NCI-H2081 treated with DMSO at 0.1 percent for 48 hours (cell line): ENCODE data around the gene CADM2.

Experiments
- DNase-seq: peaks from one replicate; lab custom pipeline; 2025; lab: John Stamatoyannopoulos, UW

The CADM2 gene

DNA sequence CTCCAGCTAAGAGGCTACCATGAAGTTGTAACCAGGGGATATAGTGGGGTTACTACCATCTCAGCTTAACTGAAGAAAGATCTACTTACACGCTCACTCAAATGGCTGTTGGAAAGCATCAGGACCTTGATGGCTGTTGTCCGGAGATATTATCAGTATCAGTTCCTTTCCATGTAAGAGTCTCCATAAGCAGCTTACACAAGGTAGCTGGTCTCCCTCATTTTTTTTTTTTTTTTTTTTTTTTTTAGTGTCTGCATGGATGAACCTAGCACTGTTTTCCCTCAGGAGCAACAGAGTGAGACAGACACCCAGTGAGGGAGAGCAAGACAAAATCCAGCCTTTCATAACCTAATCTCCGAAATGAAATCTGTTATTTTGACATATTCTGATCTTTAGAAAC is 230.9 kb downstream of the CADM2 start:
- no peak for DNase-seq

DNA sequence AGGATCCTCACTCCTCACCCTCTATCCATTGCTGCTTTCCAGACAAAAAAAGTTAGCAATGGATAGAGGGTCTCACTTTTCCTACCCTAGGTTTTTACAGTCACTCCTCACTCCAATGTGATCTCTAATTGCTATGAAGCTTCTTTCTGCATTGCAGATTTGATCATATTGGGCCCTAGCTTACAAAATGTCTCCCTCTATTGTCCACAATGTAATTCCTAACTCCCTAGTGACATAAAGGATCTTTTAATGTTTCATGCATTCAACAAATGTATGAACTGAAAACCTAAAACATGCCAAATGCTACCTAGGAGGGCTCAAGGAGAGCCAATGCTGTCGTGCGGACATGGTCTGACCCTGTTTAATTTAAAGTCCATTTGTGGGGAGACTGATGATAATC is 234.8 kb downstream of the CADM2 start:
- DNase-seq = no peak

DNA sequence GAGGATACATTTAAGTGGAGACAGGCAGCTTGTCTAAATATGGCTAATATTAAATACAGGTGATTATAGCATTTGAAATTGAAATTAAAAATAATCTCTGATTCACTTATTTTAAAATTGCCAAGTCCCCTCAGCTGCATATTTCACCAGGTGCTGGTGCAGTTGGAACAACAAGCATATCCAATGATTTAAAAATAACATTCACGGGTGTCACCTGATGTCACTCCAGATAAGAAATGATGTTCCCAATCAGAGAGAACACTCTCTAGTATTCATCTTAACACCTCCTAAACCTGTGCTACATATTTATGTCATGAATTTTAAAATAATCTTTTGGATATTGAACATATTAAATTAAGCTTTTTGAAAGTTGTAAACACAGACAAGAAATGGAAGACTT is 249.9 kb downstream of the CADM2 start:
- no peak for DNase-seq

DNA sequence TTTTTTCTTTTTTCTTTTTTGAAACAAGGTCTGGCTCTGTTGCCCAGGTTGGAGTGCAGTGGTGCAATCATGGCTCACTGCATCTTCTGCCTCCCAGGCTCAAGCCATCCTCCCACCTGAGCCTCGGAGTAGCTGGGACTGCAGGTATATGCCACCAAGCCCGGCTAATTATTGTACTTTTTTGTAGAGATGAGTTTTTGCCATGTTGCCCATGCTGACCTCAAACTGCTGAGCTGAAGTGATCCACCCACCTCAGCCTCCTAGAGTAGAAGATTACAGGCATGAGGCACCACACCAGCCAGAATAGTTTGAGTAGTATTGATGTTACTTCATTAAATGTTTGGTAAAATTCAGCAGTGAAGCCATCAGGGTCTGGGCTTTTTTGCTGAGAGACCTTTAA is 251.8 kb downstream of the CADM2 start:
- DNase-seq = no peak

DNA sequence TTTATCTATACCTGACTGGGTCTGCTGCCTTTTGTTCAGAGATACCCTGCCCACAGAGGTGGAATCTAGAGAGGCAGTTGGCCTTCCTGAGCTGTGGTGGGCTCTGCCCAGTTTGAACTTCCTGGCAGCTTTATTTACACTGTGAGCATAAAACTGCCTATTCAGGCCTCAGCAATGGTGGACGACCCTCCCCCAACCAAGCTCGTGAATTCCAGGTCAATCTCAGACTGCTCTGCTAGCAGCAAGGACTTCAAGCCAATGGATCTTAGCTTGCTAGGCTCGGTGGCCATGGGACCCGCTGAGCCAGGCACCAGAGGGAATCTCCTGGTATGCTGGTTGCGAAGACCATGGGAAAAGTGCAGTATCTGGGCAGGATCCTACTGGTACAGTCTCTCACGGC is 270.2 kb downstream of the CADM2 start:
- no peak for DNase-seq

DNA sequence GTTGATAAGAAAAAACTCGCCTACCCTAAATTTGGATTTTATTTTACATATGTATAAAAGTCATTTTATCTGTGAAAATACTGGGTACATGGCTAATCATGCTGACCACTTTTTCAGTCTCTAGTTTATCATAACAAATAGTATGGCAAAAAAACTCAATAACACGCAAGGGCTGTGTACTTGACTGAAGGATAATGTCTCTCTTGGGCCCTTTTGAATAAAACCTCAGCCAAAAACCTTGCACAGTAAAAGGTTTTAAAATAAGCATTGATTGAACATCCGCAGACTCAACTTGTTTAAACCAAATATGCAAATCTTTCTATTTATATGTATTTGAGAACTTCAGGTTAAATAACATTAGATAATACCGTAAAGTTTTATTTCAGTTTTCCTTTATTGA is 285.3 kb downstream of the CADM2 start:
- DNase-seq = no peak

DNA sequence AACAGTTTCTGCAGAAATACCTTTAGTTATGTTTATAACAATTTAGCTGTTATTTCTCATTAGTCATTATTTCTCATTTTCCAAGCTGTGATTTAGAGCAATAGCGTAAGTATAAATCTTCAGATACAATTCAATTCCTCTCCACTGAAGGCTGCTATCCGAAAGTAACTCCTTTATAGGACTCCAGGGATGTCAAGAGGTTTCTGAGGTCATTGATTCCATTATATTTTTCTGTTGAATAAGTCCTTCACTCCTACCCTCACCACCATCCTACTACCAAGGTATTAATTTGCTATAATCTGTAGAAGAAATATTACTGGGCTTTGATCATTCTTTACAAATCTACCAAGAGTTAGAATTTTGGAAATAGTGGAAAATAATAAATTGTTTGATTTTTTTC is 285.7 kb downstream of the CADM2 start:
- DNase-seq = no peak

DNA sequence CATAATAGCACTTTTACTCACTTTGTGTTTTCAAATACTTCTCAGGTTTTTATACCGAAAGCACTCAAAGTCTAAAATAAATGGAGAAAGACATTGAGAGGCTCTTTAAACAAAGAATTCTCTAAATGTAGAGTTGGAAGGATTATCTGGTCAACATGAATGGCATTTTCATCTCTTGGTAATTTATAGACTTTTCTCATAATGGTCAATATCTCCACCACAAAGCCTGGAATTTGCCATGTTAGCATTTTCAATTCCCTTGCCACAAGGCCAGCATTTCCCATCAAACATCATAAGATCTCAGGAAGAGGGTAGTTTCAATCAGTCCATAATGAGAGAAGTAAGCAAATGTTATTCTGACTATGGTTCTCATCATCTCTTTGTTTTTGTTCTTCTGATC is 293.0 kb downstream of the CADM2 start:
- no peak for DNase-seq

DNA sequence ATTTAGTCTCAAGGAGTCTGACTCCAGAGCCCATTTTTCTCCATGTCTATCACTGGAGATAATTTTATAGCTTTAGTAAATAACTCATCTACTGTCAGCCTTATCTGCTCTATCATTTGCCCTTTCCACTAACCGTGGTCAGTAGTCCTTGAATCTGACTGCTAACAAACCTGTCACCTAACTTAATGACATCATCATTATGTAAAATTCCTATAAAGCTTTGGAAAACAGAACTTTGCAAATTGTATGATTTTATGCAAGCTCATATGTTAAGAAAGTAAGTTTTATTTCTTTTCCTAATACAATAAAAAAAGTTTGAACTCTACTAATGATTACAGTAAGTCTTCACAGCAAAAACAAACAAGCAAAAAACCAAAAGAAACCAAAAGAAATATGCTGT is 293.9 kb downstream of the CADM2 start:
- DNase-seq = no peak

DNA sequence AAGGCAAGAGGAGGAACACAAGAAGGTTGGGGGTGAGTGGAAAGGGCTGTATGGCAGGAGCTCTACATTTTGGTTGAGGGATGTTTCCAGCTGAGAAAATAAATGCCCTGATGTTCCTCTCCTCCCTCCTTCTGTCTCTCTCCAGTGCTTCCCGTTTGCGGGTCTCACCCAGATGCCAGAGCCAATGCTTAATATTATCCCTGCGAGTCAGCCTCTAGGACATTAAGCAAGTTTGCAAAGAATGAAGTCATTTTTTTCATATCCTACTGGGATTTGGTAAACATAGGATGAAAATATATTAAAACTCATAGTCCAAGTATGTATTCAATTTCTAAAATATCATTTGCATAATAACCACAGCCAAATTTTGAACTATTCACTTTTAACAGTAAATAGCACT is 295.9 kb downstream of the CADM2 start:
- DNase-seq = no peak

DNA sequence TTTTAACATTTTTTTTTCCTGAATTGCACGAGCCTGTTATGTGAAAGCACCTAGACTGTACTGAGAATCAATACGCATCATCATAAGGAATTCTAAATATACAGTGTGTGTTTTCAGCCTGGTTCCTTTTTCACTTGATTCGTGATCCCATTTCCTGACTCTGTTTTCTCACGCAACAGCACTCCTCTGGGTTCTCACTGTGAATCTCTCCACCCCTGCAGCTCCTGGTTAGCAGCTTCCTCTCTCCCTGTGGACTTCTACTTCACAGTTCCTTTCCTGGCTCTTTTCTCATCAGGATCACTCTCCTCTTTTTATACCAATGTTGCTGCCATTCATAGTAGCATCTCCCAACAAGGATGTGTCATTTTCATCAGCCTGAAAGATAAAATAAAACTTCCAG is 297.2 kb downstream of the CADM2 start:
- no peak for DNase-seq

DNA sequence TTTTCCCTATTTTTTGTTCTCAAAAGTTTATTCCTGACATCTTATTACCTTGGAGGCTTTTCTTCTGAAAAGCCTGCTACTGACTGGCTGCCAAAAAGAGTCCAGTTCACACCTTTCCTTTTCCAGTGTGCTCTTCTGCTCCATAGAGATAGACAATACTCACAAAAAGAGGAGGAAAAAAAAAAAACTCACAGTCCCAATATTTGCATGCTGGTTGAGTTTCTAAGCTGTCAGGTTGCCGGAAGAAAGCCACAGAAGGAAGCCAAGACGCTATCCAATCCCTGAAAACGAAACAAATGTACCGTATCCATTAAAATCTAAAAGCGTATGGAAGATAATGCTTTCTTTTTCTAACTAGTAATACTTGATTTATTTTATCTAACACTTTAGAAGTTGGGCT is 299.5 kb downstream of the CADM2 start:
- no peak for DNase-seq

DNA sequence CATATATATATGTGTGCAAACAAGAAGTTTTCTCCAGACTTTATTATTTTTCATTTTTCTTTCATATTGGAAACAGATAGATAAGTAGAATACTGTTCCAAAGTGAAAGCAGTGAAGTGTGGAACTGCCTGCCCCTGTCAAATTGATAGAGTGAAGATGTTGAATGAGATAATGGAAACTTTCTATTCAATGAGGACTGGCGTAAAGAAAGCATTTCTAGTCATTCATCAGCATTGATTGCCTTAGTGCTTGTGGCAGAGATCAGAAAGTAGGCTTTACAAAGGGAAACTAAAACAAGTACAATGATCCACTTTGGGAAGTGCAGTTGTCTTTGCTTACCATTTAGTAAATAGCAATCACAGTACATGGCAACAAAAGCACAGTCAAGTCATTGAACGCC is 300.0 kb downstream of the CADM2 start:
- no peak for DNase-seq

DNA sequence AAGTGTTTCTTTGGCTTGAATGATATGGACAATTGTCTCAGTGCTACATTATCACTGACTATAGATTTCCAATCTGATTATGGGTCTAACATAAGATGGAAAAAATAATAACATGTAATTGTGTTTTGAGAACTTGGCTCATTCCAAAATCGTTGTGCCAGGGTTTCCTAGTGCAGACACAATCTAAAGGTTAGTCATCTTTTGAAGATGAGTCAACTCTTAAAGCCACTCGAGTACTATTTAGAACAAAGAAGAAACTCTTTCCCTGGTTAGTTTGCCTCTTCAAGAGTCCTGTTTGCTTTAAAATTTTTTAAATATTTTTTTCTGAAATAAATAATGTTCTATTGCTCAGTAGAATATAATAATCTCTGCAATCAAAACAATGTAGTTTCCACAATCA is 301.0 kb downstream of the CADM2 start:
- no peak for DNase-seq

DNA sequence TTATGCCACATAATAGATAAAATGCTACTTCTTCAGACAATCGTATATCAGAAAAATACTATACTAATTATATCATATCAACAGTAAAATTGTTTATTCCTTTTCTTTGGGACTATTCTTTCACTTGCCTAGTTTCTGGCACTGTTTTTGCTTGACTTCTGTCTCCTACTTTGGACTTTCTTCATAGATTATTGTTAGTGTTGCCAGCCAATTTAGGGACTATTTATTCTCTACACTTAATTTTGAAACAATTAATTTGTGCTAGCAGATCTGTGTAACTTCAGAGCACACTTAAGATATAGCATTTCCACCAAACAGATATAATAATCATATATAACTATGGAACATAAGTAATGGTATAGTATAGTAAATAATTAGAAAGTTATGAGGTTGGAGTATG is 305.6 kb downstream of the CADM2 start:
- DNase-seq = no peak

DNA sequence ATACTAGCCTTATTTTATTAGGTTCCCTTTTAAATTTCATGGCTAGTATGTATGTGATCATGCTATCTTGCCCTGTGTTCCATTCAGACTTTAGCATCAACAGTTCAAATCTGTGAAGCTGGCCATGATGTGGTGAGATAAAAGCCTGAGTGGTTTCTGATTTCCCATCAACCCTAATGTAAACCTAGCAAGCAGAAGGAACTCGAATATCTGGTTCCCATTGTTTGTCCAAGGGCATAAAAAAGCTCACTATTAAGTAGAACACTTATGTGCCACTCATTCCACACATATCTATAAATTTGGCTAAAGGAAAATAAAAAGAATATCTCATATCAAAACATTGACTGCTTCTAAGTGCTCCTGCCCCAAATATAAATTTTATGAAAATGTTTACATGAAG is 311.7 kb downstream of the CADM2 start:
- DNase-seq = no peak

DNA sequence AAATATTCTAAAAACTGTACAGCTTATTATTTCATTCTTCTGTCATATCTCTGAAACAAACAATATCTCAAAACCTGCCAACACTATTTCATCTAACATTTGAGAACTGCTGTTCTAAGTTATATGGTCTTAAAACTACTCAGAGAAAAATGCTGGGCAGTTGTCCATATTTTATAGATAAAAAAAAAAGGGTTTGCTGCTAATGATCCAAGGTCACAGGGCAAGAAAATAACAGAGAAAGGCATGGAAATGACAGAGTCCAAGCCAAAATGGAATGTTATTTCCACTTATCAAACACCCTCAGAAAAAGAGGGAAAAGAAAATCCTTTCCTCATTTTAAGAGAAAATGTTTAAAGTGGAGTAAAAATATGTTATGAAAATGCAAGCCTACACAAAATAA is 313.1 kb downstream of the CADM2 start:
- no peak for DNase-seq

DNA sequence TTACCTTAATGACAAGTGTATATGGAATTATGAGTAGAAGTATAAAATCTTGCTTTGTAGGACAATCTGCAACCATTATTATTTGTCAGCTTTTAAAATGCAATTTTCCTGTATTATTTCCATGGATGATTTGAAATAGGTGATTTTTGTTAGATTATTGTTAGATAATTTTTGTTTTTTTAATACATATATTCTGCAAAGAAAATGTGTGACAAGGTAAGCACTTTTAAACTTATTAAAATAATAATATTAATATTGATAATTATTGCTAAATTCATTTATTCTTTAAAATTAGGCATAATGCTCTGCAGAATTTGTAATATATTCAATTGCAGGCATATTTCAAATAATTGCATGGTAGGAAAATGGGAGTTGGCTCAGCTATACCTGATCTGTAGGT is 329.5 kb downstream of the CADM2 start:
- DNase-seq = no peak

DNA sequence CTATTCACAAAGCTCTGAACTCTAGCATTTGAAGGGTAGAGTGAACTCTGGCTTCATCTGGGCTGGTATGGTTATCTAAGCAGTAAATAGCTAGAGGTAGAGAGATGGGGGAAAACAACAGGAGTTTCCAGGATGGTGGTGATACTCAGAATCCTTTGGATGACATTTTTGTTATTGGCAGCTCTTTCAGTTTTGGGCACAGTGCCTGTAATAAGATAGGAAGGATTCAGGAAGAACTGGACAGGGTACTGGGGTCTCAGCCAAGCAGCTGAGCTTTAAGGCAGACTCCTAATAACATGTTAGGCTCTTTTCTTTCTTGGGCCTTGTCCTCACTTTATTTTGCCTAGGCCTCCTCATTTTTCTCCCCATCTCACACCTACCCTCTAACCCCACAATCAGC is 338.5 kb downstream of the CADM2 start:
- no peak for DNase-seq

DNA sequence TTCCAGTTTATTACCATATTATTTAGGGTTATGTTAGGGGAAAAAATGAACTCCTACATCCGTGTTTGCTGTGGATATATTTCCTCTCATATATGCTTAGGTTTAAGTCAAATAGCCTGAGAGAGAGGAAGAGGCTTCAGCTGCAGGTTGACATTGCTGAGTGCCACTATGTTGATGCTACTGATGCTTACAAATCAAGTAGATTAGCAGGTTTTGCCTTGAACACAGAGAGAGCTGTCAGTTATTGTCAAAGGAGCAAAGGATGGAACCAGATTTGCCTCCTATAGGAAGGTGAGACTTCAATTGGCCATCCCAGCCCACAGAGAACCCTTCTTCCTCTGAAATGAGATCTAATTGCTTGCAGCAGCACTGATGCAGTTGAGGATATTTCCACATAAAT is 339.2 kb downstream of the CADM2 start:
- DNase-seq = no peak

DNA sequence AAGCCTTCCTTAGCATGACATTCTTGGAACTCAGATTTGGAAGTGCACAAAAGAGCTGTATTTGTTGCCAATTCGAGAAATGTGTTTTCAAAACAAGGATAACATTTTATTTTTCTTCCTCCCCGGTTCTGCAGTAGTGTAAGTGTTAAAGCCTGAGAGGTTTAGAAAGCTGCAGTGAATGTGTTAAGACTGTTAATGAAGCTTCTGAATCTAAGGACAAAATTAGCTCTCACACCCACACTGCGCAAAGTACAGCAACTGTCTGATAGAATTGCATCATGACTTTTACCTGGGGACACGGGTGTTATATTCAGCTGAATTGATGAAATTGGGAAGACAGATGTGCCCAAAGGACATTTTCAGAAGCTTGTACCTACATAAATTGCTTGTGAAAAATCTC is 344.4 kb downstream of the CADM2 start:
- DNase-seq = no peak

DNA sequence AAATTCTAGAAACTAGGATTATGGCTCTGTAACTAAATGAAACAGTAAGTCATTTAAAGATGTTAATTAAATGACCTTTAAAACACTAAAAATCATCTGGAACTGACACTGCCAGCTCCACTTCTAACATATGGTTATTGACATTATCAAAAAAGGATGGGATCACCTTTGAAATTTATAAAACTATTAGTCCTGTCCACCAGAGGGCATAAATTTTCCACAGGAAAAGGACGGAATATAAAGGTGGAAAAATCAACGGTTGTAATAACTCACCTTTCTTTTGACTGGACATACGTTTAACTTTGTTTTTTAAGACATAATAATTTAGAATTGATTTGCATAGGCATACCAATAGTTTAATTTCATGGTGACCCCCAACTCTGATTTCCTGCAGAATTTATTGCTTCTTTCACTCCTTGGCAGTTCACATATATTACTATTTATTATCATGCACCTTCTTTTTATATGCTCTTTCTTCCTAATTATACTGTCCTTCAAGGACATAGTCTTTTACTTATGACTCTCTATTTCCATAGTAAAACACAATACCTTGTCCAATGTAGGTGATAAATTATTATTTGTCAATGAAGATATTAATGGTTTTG is 345.7 kb downstream of the CADM2 start:
- DNase-seq = no peak

DNA sequence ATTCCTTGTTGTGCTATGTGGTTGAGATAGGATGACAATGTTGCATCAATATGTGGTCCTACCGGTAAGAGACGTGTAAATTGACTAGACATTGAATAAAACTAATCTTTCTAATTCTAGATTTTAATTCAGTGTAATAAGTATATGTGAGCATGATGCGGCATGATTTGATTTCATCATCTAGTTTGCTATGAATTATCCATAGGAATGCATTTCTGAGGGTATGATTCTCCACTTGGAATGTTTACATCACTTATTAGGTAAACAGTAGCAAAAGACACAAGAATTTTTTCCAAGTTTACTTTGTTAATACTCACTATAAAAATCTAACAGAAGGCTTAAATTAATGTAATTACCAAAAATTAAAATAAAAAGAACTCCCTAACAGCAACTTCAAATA is 353.5 kb downstream of the CADM2 start:
- no peak for DNase-seq

DNA sequence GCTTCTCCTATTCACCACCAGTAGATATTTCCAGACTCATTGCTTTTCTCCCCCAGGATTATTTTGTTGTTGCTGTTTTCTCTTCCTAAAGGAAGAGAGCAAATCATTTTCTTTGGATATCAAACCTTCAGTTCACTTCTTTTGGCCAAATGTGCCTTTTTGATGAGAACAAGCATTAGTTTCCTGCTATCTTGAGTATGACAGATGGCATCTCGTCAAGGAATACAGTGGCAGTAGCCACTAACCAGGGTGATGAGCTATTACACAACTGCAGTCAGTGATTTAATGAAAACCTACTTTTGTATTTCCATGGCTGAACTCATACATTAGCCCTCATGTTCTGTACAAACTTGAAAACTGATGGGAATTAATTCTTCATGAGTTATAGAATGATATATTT is 354.6 kb downstream of the CADM2 start:
- DNase-seq = no peak

DNA sequence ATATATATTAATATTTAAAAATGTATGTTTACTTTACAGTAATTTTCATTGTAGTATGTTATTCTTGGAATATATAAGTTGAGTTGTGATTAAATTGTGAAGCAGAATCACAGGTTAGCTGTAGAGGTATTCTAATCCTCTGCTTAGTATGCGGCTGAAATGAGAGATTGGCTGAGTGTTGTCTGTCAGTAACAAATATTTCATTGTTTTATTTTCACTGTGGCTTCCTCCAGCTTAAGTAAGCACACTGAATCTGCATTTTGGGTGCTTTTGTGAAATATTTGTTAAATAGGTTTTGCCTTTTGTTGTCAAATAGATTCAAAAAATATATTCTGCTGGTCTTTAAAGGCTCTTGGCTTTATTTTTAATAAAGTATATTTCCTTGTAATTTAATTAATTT is 357.5 kb downstream of the CADM2 start:
- DNase-seq = no peak
